CD4-positive, alpha-beta T cell treated with Interleukin-15 for 4 hours (primary cell): Measurements from ENCODE around the gene RGS6.

Experiments
- DNase-seq: peaks from one replicate; pipeline ENCODE4 v3.0.0-alpha.2; 2020; ENCODE audit warnings: low spot score

RGS6 gene

DNA sequence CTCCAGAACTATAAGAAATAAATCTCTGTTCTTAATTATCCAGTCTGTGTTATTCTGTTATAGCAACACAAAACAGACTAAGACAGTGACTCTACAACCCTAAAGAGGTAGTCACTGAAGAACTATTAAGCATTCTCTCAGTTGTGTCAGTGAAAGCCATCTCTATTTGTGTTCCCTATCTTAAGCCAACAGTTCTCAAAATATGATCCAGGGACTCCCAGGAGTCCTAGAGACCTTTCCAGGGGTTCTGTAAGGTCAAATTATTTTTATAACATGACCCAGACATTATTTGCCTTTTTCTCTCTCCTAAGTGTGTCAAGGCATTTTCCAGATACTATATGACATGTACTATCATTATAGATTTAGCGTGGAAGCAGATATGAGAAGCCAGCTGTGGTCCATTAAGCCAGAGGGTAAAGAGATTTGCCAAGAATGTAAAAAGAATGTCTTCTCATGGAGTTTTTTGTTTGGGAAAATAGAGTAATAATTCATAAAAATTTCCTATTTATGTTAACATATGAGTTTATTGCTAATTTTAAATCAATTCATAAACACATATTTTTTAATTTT, 315.8 kb downstream of the RGS6 start:
- DNase-seq = no peak

DNA sequence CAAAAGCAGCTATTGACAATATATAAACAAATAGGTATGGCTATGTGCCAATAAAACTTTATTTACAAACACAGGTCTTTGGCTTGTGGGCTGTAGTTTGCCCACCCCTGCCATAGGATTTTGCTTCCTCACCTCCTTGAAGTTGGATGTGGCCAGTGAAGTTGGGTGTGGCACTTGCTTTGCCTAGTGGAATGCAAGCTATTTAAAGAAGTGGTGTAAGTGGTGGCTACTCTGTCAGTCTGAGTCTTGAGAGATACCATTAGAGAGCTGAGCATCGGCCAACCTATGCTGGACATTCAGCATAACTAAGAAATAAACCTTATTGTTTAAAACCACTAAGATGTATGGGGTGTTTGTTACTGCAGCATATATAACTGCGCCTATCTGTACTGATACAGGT, 321.3 kb downstream of the RGS6 start:
- DNase-seq = no peak

DNA sequence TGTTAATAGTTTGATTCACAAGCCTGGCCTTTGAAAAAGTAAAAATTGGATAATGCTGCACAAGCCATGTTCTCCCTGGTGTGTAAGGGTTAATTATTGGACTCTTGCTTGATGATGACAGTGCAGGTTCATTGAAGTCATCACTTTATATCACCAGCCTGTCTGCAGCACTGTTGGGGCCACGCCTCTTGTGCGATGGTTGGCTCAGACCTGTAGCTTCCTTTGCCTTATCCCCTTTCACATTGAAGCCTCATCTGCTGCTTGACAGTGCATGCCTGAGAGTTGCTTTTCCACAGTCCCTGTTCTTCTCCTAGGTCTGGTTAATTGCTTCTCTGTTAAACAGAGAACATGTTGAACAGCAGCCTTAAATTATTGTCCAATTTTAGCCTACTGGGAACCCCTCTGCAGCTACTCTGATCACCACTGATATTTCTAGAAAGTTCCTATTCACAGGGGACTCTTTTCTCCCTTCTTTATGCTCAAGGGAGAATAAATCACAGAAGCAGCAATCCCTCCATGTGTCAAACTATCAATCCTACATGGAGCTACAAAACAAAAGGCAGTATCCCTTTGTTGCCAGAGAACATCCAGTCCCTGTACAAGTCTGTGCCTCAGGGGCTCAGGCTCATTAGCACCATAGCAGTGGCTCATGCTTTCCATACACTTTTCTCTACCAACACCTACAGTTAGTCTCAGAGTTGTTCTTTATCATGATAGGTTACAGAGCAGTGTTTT, 322.1 kb downstream of the RGS6 start:
- no peak for DNase-seq

DNA sequence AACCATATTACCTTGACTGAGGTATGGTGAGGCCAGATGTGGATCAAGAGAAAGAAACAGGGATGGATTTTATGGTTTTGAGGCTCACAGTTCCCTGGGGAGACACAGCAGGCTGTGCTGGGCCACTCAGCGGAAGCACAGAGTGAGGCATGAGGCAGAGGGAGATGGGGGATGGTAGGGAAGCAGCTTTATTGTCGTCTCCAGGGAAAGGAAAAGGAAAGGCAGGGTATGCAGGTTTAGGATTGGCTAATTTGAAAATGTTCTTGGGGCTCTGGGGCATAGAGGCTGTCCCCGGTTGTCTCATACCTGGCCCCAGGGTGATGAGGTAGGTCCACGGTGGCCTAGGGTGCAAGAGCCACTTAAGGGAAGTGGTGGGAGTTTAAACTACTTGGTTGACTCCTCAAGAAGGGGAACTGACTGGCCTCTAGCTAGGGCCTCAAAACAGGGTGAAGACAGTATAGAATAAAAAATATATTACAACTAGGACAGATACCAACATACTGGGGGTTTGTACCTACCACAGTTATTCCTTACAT, 322.8 kb downstream of the RGS6 start:
- no peak for DNase-seq

DNA sequence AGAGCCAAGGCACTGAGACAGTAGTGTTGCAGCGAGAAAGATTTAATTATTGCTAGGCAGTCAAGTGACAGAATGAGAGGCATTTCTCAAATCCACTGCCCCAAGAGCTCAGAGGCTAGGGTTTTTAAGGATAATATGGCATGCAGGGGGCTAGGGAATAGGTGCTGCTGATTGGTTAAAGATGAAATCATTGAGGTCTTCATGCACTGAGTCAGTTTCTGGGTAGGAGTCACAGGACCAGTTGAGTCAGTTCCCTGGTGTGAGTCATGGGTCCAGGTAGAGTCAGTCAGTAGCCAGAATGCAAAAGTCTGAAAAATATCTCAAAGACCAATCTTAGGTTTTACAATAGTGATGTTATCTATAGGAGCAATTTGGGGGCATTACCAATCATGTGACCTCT, 323.8 kb downstream of the RGS6 start:
- no peak for DNase-seq

DNA sequence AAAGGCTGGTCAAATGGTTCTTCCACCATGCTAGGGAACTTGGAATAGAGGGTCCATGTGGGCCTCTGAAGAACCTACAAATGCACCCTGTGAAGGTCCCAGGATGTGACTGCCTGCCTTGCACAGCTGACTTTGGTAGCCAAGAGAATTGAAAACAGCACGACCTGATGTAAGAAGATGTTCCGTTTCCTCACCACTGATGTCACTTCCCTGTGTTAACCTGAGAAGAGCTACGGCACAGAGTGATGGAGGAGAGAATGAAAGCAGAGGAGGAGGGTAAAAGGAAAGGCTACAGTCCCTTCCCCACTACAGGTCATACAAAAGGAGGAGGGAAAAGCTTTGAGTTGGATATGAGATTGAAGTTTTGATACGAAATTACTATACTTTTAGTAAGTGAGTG, 328.8 kb downstream of the RGS6 start:
- no peak for DNase-seq

DNA sequence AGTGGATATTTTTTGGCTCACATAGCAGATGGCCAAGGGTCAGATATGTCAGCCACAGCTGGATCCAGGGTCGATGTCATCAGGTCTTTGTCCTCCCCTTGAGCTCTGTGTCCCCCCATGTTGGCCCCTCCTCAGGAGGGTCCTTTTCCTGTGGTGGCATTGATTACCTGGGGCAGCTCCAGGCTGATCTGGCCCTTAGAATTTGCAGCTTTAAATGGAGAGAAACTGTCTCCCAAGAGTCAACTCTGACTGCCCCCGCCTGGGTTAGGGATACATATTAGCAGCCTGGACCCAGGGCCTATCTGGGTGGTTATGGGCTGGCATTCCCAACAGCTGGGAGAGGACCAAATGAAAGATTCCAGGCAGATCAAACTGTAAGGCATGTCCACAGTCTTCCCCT, 330.5 kb downstream of the RGS6 start:
- DNase-seq = no peak

DNA sequence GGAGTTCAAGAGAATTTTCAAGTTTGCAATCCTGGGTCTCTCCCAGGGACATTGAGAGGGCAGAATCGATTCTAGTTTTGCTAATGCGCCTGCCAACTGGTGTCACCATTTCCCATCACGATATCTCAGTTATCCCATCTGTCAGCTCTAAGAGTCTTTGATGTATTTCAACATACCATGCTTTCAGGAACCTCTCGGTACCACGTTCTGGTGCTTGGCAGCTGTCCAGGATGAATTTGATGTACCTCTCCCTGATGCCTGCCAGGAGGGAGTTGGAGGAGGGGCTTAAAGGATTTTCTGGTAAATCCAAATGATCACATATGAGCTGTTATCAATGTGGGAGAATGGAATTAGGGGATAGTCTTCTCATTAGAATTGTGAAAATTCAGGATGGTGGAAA, 332.5 kb downstream of the RGS6 start:
- DNase-seq = no peak

DNA sequence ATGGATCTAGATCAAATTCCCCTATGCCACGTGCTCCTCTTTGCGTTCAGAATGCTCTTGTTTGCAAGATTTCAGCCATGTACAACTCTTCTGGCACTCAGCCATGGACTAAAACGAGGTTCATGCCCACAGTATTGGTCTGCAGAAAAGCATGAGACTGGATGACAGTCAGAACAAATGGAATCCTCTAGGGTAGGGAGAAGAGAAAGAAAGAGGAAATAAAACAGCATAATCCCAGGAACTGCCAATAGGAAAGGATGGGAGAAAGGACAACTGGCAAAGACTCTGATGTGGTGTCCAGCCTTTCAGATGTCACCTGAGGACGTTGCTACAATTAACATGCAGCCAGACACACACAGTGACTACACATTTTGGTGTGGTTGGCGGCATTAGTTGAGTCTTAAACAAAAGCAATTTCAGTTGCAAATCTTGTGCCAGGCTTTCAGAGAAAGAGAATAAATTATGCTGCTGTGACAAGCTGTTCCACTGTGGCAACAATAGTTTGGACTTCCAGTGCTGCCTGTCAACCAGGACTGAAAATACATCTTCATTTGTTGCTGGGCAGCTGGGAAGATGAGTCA, 338.0 kb downstream of the RGS6 start:
- no peak for DNase-seq

DNA sequence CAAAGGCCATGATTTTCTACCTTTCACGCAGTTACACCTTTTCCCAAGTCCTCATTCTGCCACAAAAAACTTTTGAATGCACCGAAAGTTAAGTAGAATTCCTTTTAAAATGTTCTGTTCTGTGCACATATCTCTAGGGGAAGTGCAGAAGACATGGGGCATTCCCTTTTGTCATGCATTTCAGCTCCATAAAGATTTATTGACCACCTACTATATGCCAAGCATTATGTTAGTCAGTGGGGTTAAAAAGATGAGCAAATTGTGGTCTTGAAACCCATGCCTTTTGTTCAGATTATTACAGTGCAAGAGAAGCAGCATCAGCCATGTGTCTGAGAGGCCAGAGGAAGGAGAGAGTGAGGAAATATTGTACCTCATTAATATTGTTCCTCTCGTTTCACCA, 338.5 kb downstream of the RGS6 start:
- DNase-seq = no peak

DNA sequence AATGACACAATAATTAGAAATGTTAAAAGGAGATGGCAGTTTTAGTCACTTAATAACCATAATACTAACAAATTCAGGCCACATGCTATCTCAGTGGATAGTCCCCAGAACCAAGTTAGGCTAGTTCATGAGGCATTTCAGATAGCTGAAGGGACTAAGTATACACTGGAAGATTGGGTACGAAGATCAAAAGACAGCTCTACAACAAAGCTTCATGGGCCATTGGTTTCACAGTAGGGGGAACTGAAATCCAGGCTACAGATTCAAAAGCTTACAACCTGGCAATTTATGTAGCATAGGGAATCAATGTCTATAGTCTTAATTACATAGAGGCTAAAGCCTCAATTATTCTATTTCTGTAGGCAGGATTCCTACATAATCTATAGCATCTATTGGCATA, 343.0 kb downstream of the RGS6 start:
- DNase-seq = no peak

DNA sequence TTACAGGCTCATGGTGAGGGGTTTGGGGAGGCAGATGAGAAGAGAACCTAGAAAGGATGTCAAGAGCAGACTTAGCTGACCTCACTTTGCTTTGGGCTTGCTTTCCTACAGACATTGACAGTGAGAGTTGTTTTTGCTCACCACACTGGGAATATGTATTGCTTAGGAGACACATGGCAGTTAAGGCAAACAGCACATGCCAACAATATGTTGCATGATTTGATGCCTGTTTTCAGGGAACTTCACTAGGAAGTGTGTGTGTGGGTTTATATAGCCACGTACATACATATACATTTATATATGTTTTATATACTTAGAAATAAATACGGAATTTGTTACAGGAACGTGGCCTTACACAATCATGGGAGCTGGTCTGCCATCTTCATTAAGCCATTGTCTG, 346.1 kb downstream of the RGS6 start:
- DNase-seq = no peak

DNA sequence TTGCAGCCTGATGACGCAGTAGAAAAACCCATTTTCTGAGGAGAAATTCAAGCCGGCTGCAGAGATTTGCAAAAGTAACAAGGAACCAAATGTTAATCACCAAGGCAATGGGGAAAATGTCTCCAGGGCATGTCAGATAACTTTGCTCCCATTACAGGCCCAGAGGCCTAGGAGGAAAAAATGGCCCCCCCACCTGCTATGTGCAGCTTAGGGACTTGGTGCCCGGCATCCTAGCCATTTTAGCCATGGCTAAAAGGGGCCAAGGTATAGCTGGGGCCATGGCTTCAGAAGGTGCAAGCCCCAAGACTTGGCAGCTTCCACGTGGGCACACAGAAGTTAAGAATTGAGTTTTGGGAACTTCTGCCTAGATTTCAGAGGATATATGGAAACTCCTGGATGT, 351.9 kb downstream of the RGS6 start:
- no peak for DNase-seq

DNA sequence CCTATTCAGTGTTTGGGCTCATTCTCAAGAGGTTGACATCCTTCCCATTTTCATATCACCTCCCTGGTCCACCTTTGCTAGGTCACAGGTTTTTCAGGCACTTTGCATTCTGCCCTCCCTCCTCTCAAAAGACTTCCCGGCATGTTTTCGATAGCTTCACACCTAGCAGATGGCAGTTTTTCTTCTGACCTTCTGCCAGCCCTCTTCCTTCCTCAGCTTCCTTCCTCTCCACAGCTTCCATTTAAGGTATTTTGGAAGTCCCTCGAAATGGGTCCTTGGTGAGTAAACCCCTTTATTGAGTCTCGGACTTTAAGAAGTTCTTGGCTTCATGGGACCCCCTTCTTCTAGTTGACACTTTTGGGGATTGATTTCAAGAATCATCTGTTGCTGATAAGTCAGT, 358.0 kb downstream of the RGS6 start:
- no peak for DNase-seq

DNA sequence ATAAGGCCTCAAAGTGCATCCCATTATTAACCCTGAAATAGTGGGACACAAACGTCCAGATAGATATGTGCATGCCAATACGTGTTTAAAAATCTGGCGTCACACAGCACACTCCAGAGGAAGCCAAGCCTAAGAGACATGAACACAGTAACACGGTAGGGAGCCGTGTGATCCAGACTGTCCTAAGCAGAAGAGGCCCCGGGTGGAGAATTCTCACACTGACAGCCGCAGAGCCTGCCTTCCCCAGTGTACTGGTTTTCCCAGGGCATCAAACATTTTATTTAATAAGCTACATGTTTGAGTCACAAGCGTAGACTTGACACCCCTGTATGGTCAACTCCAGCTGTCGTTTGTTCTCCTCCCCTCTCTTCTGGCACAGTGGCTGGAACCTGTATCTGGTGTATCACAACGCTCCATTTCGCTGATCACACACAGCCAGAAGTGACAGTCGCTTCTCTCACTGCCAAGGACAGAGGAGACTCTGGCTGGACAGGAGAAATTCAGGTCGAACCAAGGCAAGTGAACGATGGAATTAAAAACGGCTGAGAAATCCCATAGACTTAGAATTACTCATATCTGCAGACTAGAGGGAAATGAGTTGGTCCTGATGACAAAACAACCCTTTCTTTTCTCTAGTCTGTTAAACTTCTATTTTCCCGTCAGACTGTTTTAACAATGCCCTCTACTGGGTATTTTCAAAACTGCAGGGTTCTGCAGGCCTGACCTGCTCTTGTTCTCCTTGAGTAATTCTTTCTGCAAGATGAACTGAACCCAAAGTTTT, 359.9 kb downstream of the RGS6 start:
- peak; percentile 6 for DNase-seq

DNA sequence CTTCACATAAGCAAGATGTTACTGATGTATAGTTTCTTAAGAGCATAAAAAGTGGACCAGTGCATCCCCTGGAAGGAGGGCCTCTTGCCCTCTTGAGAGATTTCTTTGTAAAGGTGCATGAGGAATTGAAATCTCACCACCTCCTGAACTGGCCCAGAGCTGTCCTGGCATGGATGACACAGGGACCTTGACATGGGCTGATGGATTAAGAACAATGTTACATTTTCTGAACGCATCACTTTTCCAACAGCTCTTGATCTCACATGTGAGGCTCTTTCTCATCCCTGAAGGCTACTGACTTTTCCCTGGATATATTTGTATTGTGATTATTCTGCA, 360.4 kb downstream of the RGS6 start:
- no peak for DNase-seq

DNA sequence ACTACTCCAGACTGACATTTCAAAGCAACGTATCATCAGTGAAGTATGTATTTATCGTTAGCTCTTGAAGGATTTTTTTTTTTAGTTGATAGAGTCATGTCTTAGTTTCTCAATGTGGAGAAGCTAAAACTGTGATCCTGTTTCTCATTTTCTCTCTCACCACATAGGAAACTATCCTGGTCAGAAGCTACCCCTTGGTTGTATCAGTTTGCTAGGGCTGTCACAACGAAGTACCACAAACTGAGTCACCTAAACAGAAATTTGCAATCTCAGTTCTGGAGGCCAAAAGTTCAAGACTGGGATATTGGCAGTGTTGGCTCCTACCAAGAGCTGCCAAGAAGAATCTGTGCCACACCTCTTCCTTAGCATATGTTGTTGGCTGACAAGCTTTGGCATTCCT, 369.1 kb downstream of the RGS6 start:
- no peak for DNase-seq

DNA sequence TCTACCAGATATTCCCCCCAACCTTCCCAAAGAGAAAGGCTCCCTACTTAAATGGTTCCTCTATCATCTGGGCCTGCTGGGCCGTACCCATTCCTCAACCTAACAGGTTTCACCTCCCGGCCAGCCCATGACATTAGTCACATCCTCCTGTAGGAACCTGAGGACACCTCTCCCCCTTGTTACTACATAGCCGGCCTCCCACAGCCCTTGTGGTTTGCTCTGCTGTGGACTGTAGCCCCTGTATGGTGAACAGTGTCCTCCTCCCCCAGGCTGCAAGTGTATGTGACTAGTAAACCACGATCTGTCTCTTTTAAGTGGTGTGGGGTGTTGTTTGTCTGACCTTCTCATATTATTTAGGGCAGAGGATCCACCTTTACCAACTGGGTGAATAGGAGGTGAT, 371.7 kb downstream of the RGS6 start:
- DNase-seq = no peak

DNA sequence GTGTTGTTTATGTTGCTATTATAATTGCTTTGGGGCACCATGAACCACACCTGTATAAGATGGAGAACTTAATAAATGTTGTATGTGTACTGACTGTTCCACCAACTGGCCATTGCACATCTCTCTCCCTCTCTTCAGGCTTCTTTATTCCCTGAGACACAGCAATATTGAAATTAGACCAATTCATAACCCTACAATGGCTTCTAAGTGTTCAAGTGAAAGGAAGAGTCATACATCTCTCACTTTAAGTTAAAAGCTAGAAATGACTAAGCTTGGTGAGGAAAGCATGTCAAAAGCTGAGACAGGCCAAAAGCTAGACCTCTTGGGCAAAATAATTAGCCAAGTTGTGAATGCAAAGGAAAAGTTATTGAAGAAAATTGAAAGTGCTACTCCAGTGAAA, 373.3 kb downstream of the RGS6 start:
- DNase-seq = no peak

DNA sequence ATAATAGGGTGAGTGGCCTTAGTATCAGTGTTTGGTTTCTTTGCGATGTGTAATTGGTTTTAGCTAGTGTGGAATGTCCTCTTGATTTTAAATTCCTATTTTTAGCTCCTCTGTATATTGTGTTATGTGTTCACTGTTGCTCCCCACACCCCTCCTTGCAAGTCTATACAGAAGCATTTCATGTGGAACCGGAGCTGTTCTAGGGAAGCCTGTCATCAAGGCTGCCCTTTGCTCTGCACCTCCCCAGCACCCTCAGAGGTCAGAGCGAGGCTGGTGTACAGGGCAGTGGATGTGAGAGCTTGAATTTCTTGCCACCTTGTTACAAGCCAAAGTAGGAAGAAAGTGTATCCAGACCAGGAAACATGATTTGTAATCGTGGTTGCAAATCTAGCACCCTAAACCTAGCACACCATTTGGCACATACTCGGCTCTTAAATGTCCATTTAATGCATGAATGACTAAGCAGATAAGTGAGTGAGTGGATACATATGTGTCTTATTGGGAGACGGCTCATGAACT, 376.8 kb downstream of the RGS6 start:
- no peak for DNase-seq

DNA sequence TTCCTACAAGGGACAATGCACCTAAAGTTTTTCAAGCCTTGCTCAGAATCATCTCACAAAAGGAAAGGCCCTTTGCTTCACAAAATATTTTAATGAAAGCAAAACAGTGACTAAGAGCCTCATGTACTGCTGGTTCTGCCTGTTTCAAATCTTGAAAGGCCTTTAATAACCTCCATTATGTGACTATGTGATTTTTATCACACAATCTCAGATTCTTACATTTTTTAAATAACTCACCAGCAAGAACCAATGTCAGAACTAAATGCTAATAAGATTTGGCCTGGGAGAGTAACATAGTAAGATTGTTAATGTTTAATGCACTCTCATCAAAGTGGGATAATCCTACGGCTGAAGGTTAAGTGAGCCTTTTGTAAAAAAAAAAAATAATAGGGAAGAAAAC, 378.9 kb downstream of the RGS6 start:
- no peak for DNase-seq

DNA sequence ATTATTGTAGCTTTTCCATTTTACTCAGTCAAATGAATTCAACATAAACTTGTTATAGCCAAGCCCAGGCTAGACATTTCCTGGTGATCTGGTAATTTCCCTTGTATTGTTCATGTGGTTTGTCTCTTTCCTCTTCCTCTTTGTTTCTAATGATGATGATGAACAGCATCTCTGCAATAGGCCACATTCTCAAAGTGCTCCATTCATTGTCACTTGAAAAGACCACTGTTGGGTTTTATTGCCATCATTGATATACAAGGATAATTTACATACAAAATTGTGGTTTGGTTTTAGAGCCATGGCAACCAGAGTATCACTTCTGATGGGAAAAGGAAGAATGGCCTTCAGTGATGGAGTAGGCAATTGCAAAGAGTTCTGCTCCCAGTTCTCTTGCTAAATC, 379.3 kb downstream of the RGS6 start:
- DNase-seq = no peak
